C4-2B (cell line): Measurements from ENCODE around the gene TYMP.

ENCODE experiments used
- ZFX ChIP-seq: fragments of 450-650 bp; IDR thresholded peaks from 2 replicates; pipeline ENCODE4 v1.6.1; 2017
- TF ChIP-seq, protein P1 (sequence below): fragments of 450-650 bp; conservative IDR thresholded peaks from 2 replicates; pipeline ENCODE4 v1.5.1; 2017; ENCODE audit warnings: mild to moderate bottlenecking

DNA sequence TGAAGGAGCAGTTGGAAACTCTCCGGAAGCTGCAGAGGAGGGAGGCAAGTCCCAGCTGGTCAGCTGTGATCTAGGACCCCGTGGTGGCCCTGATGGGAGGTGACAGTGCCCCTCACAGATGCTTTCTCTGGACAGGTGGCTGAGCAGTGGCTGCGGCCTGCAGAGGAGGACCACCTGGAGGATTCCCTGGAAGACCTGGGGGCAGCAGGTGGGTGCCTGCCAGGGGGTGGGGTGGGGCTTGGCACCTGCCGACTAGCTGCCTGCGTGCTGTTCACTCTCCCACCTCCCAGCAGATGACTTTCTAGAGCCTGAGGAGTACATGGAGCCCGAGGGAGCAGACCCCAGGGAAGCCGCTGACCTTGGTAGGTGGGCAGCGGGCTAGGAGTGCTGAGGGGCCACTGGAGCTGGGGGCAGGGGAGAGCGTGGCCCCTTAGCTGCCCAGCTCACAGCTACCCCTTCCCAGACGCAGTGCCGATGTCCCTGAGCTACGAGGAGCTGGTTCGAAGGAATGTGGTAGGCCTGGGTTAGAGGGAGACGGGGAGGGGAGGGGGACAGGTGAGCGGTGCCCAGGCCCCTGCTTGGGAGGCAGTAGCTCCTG, 7.5 kb downstream of the TYMP start:
- TF ChIP-seq, protein P1, sequence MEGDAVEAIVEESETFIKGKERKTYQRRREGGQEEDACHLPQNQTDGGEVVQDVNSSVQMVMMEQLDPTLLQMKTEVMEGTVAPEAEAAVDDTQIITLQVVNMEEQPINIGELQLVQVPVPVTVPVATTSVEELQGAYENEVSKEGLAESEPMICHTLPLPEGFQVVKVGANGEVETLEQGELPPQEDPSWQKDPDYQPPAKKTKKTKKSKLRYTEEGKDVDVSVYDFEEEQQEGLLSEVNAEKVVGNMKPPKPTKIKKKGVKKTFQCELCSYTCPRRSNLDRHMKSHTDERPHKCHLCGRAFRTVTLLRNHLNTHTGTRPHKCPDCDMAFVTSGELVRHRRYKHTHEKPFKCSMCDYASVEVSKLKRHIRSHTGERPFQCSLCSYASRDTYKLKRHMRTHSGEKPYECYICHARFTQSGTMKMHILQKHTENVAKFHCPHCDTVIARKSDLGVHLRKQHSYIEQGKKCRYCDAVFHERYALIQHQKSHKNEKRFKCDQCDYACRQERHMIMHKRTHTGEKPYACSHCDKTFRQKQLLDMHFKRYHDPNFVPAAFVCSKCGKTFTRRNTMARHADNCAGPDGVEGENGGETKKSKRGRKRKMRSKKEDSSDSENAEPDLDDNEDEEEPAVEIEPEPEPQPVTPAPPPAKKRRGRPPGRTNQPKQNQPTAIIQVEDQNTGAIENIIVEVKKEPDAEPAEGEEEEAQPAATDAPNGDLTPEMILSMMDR, result no peak
- no peak for TF ChIP-seq ZFX
